T-helper 9 cell (primary cell): Measurements from ENCODE around the gene IVD.
A peak's percentile ranks its signal among the peaks of the same experiment; 100 is the strongest.

Source experiments
- DNase-seq: peaks from one replicate; pipeline ENCODE4 v3.0.0-alpha.2; 2020
- total RNA-seq, 2 donors: gene quantifications; one replicate each; lab custom pipeline; 2026; lab: John Stamatoyannopoulos, UW

IVD gene
- total RNA-seq: 22.4 to 32.0 reads per million in 2 donors

DNA sequence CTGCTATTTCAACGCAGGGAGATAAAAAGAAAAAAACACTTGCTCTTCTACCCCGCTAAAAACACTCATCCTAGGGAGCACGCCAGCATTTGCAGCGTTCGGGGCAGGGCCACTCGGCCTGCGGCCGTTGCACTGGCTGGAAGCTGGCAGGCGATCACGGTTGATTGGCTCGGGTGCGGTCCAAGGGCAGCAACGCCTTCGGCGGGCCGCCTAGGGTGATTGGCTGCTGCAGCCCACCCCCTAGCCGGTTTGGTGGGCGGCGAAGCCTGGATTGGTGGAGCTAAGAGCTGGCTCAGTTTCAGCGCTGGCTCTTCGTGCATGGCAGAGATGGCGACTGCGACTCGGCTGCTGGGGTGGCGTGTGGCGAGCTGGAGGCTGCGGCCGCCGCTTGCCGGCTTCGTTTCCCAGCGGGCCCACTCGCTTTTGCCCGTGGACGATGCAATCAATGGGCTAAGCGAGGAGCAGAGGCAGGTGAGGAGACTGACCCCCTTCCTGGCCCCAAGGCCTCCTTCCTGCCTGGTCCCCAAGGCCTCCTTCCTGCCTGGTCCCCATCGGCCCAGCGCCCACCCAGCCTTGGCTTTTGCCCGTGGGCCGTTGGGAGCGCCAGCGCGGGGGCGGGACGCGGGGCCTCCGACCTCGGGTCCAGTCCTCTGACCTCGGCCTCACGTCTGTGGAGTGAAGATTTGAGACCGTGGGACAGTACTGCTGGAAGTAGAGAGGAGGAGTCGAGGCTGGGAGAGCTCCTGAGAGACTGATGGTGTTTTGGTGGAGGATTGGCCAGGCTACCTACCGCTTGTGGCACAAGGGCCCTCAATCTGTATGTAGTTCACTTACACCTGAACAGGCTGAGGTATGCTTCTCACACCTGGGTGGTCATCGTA is at the start of gene IVD:
Gene IVD, plus strand, starts transcription at position 295 of the 881 bp plus-strand sequence. Its CDS starts 33 bp downstream, at position 328.
- peak; percentile 68 for DNase-seq

DNA sequence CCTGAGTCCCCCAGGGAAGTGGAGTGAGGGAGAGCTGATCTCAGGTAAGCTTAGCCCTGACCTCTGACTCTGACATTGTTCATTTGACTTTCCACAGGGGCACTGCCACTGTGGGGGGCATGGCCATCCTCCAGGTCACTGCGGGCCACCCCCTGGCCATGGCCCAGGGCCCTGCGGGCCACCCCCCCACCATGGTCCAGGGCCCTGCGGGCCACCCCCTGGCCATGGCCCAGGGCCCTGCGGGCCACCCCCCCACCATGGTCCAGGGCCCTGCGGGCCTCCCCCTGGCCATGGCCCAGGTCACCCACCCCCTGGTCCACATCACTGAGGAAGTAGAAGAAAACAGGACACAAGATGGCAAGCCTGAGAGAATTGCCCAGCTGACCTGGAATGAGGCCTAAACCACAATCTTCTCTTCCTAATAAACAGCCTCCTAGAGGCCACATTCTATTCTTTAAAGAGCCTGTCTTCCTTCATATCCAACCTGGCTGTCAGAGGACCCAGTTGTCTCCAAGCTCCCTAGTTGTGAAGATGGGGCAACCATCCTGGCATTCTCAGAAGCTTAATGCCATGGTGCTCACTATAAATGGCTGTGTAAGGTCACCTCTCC is 49.5 kb upstream of the IVD start:
- no peak for DNase-seq

DNA sequence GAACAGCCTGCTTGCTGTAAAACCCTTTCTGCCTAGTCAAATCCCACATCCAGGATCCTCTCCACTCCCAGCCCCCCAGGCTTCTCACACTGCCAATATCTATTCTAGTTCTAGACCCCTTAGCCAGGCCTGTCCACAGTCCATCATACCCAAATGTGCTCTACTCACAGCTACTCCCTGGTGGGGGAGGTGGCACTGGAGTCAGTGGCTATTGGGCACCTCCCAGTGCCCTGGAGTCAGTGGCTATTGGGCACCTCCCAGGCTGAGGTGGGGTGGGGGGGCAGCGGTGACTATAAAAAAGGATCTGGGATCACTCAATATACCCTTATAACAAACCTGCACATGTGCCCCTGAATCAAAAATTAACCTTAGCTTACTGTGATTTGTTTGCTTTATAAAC is 48.3 kb upstream of the IVD start:
- no peak for DNase-seq

DNA sequence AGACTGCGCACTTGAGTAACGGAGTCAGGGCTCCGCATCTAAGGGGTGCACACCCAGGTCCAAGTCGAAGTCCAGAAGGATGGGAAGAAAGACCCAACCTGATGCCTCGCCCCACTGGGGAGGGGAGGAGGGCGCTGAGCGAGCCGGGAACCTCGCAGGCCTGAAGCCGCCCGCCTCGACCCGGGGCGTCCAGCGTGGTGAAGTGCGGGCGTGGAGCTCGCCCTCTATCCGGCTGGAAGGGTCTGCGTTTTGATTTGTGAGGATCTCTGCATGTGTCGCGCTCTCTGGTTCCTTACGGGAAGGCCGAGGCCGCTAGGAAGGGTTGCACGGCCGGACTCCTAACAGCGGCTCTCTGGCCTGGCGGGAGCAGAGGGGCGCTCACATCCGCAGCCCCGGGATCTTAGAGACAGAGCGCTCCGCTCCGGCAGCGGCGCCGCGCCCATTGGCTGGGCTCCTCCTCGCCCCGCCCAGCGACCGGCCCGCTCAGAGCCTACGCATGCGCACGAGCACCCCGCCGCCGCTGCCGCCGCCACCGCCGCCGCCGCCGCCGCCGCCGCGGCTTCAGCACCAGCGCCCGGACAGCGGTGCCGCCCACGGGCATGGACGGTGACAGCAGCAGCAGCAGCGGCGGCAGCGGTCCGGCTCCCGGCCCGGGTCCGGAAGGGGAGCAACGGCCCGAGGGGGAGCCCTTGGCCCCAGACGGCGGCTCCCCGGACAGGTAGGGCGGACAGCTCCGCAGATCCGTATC is 47.7 kb upstream of the IVD start, which contains the start of gene DISP2:
Gene DISP2, plus strand, starts transcription at position 497 of the 748 bp plus-strand sequence. Its CDS starts 103 bp downstream, at position 600.
- DNase-seq: peak; percentile 87

DNA sequence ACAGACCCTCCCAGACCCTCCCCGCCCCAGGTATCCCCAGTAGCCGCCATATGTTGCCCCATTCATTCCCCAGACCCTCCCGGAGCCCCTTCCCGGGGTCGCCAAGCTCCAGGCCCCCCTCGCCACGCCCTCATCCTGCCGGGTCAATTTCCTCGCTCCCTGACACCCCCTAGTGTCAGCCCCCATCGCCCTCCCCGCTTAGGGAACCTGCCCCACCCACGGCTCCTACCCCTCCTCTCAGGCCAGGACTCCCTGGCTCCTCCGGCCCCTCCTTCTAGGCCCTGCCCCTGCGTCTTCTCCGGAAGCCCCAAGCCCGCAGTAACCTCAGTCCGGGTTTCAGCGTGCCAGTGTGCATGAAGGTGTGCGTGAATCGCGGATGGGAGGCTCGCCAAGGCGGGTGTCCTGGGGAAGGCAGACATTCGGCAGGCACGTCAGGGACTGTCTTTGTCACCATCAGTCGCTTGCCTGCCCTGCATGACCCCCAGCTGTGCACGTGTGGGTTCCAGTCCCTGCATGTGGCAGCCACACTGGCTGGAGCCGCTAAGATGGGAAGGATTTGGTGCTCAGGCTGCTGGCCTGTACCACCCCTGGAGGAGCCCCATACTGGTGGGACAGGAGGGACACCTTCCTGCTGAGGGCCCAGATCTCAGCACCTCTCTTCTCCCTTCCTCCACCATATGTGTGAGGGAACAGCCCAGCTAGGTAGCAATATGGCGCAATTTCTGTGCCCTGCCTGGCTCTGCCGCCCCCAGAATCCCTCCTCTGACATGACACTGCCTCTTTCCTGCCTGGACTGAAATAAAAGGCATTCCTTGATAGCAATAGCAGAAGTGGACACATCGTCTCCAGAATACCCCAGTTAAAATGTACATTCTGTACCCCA is 46.9 kb upstream of the IVD start:
- DNase-seq: peak; percentile 27

DNA sequence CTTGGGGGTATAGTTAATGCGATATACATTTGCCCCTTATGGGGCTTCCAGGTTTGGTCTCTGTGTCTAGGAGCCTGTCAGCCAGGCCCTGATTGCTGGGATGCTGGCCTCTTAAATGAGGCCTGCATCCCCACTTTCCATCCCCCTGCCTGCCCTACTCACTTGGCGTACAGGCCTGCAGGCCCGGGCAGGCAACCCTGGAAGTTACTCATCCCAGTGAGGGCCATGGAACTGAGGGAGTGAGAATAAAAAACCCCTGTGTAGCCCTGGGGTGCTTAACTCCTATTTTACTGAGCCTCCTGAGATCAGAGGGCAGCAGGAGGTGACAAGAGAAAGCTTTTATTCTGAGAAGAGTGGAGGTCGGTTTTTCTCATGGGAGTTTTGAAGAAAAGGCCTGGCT is 45.6 kb upstream of the IVD start:
- no peak for DNase-seq

DNA sequence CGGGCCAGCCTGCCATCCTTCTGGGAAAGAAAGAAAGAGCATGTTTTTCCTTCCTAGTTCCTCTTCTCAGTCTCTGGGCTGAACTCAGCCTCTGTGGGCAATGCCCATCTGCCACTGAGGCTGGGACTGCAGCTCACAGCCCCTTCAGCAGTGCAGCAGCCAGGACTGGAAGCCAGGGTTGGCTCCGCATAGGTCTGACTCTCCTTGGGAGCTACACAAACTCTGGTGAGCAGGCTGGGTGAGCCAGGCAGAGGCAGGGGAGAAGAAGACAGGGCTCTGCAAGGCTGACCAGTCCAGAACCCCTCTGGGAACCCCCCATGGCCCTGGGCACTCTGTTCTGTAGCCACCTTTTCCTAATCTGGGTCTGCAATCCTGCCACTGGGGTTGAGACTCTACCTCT is 44.0 kb upstream of the IVD start:
- no peak for DNase-seq

DNA sequence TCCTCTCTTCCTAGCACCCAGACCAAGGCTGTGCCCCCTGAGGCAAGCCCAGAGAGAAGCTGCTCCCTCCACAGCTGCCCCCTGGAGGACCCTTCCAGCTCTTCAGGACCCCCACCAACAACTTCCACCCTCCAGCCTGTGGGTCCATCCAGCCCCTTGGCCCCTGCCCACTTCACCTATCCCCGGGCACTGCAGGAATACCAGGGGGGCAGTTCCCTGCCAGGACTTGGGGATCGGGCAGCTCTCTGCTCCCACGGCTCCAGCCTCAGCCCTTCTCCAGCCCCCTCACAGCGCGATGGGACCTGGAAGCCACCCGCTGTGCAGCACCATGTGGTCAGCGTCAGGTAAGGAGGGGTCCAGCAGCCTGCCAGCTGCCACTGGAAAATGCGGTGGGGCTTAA is 42.0 kb upstream of the IVD start:
- no peak for DNase-seq

DNA sequence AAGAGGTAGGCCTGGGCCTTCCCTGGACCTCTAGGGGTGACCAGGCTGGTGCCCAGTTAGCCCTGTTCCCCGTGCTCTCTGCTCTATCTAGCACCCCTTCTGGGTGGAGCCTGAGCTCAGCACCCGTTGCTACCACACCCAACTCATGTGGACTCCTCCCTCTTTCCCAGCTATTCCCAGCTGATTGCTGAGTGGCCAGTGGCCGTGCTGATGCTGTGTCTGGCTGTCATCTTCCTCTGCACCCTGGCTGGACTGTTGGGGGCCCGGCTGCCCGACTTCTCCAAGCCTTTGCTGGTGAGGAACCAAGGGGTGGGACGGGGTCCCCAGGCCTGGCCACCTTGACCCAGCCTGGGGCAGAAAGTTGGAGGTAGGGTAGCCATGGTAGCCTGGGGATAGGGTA is 41.3 kb upstream of the IVD start:
- DNase-seq: no peak

DNA sequence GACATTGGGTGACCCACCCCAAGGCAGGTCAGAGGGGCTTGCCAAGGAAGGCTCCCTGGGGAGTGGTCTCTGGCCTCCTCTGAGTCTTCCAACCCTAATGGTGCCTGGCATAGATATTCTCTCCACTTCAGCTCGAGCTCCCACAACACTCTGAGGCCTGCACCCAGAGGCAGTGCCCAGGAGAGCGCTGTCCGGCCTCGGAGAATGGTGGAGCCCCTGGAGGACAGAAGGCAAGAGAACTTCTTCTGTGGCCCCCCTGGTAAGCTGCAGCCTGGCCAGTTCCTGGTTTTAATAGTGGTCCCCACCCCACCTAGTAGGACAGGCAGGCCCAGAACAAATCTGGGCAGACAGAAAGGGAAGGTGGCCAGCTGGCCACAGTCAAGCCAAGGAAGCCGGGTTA is 40.6 kb upstream of the IVD start:
- DNase-seq: no peak

DNA sequence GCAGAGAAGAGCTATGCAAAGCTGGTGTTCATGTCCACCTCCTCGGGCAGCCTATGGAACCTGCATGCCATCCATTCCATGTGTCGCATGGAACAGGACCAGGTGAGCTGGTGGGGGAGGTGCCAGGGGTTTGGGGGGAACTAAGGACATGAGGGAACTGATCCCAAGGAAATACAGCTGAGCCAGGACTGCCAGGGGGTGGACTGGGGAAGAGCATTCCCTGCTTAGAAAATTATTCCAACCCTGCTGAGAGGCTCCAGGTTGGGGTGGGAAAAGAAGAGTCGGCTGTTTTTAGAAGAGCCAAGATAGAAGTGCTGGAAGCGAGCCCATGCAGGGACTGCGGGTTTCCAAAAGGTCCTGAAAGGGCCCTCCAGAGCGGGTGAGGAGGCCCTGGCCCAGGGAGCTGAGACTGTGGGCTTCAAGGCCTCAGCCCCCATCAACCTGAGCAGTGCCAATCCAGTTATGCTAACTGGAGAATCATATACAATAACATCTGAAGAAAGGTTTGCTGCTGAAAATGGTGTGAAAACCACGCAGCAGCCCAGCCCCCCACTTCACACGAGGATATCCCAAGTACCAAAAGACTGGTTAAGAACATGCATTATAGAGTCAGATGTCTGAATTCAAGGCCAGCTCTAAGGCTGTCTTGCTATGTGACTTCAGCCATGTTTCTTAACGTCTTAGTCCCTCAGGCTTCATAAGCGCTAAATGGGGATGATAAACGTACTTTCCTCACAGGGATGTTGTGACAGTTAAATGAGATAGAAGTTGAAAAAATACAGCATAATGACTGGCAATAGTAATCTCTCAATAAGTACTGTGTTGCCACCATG is 39.8 kb upstream of the IVD start:
- DNase-seq: no peak

DNA sequence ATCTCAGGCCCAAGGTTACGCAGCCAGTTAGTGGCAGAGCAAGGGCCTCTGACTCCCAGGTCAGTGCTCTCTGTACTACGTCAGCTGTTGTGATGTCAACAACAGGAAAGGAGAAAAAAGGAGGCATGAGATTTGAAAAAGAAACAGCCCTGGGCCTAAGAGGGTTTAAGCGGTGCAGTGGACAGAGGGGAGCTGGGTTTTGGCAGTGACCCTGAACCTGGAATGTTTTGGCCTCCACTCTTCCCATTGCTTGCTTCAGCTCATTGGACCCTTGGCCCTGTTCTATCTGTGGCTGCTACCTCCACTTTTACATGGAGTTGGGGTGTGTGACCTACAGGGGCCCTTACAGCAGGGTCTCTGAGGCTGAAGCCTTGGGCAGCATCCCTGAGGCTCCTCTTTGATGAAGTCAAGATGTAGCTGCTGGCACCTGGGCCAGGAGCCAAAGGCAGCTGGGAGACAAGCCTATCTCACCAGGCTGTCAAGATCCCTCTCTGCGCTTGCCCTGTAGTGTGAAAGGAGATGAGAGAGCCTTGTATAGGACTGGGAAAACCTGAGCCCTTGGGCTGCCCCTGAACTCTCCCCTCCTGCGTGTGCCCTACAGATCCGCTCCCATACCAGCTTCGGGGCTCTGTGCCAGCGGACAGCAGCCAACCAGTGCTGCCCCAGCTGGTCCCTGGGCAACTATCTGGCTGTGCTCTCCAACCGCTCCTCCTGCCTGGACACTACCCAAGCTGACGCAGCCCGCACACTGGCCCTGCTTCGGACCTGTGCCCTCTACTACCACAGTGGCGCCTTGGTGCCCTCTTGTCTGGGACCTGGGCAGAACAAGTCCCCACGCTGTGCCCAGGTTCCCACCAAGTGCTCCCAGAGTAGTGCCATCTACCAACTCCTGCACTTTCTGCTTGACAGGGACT is 38.9 kb upstream of the IVD start:
- DNase-seq: no peak

DNA sequence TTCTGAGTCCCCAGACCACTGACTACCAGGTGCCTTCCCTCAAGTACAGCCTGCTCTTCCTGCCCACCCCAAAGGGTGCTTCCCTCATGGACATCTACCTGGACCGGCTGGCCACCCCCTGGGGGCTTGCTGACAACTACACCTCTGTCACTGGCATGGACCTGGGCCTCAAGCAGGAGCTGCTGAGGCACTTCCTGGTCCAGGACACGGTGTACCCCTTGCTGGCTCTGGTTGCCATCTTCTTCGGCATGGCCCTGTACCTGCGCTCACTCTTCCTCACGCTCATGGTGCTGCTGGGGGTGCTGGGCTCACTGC is 38.3 kb upstream of the IVD start:
- DNase-seq: no peak

DNA sequence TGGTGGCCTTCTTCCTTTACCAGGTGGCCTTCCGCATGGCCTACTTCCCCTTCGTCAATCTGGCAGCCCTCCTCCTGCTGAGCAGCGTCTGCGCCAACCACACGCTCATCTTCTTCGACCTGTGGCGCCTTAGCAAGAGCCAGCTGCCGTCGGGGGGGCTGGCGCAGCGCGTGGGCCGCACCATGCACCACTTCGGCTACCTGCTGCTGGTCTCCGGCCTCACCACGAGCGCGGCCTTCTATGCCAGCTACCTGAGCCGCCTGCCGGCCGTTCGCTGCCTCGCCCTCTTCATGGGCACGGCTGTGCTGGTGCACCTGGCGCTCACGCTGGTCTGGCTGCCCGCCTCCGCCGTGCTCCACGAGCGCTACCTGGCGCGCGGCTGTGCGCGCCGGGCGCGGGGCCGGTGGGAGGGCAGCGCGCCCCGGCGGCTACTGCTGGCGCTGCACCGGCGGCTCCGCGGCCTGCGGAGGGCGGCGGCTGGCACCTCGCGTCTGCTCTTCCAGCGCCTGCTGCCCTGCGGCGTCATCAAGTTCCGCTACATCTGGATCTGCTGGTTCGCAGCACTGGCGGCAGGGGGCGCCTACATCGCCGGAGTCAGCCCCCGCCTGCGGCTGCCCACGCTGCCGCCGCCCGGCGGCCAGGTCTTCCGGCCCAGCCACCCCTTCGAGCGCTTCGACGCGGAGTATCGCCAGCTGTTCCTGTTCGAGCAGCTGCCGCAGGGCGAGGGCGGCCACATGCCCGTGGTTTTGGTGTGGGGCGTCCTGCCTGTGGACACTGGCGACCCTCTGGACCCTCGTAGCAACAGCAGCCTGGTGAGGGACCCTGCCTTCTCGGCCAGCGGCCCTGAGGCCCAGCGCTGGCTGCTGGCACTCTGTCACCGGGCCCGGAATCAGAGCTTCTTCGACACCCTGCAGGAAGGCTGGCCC is 37.6 kb upstream of the IVD start:
- DNase-seq: peak; percentile 77

DNA sequence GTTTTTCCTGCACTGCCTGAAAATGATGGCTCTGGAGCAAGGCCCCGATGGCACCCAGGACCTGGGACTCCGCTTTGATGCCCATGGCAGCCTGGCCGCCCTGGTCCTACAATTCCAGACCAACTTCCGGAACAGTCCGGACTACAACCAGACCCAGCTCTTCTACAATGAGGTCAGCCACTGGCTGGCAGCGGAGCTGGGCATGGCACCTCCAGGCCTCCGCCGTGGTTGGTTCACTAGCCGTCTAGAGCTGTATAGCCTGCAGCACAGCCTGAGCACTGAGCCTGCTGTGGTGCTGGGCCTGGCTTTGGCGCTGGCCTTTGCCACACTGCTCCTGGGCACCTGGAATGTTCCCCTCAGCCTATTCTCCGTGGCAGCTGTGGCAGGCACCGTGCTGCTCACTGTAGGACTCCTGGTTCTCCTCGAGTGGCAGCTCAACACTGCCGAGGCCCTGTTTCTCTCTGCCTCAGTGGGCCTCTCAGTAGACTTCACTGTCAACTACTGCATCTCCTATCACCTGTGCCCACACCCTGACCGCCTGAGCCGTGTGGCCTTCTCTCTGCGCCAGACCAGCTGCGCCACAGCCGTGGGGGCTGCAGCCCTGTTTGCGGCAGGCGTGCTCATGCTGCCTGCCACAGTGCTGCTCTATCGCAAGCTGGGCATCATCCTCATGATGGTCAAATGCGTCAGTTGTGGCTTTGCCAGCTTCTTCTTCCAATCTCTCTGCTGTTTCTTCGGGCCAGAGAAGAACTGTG is 36.7 kb upstream of the IVD start:
- no peak for DNase-seq

DNA sequence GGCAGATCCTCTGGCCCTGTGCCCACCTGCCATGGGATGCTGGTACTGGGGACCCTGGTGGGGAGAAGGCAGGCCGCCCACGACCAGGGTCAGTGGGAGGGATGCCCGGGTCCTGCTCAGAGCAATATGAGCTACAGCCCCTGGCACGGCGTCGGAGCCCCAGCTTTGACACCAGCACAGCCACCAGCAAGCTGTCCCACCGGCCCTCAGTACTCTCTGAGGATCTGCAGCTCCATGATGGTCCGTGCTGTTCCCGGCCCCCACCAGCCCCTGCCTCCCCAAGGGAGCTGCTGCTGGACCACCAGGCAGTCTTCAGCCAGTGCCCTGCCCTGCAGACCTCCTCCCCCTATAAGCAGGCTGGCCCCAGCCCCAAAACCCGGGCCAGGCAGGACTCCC is 36.1 kb upstream of the IVD start:
- DNase-seq: no peak

DNA sequence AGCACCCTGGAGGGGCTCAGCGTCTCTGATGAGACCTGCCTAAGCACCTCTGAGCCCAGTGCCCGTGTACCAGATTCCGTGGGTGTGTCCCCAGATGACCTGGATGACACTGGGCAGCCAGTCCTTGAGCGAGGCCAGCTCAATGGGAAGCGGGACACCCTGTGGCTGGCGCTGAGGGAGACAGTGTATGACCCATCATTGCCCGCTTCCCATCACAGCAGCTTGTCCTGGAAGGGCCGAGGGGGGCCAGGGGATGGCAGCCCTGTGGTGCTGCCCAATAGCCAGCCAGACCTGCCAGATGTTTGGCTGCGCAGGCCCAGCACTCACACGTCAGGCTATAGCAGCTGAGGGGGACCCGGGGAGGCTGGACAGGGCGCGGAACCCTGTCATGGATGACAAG is 35.6 kb upstream of the IVD start:
- no peak for DNase-seq

DNA sequence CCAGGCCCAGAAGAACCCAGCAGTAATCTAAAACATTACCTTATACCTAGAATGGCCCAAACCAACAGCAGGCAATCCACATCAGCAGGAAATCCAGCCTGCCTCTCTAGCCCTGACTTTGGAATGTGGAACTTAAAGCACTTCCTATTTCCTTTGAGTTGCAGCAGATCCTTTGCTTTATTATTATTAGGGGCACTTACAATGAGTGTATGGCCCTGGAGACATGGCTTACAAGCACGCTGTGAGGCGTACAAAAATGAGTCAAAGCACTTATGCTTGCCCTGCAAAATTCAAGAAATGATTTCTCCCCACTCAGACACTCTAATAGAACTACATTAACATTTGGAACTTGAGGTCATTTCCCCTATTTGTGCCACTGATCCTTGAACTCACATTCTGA is 32.6 kb upstream of the IVD start:
- DNase-seq: no peak

DNA sequence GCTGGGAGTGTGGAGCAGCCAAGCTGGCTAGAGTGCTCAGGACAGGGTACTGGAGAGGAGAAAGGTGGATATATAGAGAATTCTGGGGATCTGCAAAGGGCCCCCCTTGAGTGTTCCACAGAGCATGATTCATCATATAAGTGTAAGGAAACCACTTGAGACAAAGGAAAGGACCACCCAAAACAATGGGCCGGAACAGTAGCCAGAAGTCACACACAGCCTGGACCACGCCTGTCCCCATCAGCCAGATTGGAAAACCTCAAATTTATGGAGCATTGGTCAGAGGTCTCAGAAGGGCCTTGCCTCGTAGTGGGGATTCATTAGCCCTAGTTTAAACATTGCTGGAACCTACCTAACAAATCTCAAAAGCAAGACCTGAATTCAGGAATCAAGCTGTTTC is 28.0 kb upstream of the IVD start:
- DNase-seq: no peak
